Spleen (tissue), 11 donors: ENCODE measurements around the gene UCK2. TPM values are rescaled to one million over a fixed set of nuclear protein-coding genes. Genes with fewer than 3 reads are reported as not detected.
"Not testable (repeated sequence)": the region's sequence is repeated elsewhere in the genome, so short reads cannot be mapped to it uniquely, and the experiment has no call there.

ENCODE experiments used
- DNase-seq: peaks from one replicate; pipeline ENCODE4 v3.0.0-alpha.2; 2020
- H3K27ac ChIP-seq, 8 donors: fragments of 200-600 bp; sonication (generic) in 7 of 8; 1 replicate in 4 of 8; 2 replicates in 4 of 8; pipeline versions ENCODE4 v1.5.0 to v1.8.0; 2016 to 2021; ENCODE audit warnings: inconsistent platforms in 4 of 8, mild to moderate bottlenecking in 4 of 8, moderate library complexity in 1 of 8
- H3K27me3 ChIP-seq, 7 donors: fragments of 200-600 bp; sonication (generic) in 6 of 7; replicated peaks in 1 of 7; 1 replicate in 4 of 7; 2 replicates in 3 of 7; pipeline versions ENCODE4 v1.5.0 to v1.8.0; 2016 to 2021; ENCODE audit warnings: inconsistent platforms in 3 of 7, mild to moderate bottlenecking in 1 of 7
- H3K36me3 ChIP-seq, 6 donors: fragments of 200-600 bp; sonication (generic) in 5 of 6; 1 replicate in 4 of 6; 2 replicates in 2 of 6; pipeline versions ENCODE4 v1.5.0 to v1.8.0; 2016 to 2021; ENCODE audit warnings: inconsistent platforms in 2 of 6
- H3K4me1 ChIP-seq, 6 donors: fragments of 200-600 bp; sonication (generic) in 5 of 6; 1 replicate in 3 of 6; 2 replicates in 3 of 6; pipeline versions ENCODE4 v1.5.0 to v1.8.0; 2016 to 2021; ENCODE audit warnings: inconsistent platforms in 3 of 6
- H3K4me3 ChIP-seq, 8 donors: fragments of 200-600 bp; sonication (generic) in 7 of 8; 1 replicate in 4 of 8; 2 replicates in 4 of 8; pipeline versions ENCODE4 v1.5.0 to v1.8.0; 2016 to 2021; ENCODE audit warnings: inconsistent platforms in 4 of 8, mild to moderate bottlenecking in 4 of 8, moderate library complexity in 2 of 8
- H3K9me3 ChIP-seq, 8 donors: fragments of 200-600 bp; sonication (generic) in 7 of 8; 1 replicate in 4 of 8; 2 replicates in 4 of 8; pipeline versions ENCODE4 v1.5.0 to v1.8.0; 2016 to 2021; ENCODE audit warnings: inconsistent platforms in 4 of 8
- CTCF ChIP-seq, 11 experiments: fragments of 200-600 bp in 7 of 11; fragments of 450-650 bp in 4 of 11; sonication (generic) in 4 of 11; IDR thresholded peaks in 8 of 11; conservative IDR thresholded peaks in 3 of 11; 1 replicate in 7 of 11; 2 replicates in 4 of 11; pipeline versions ENCODE4 v1.4.0 to v1.8.0; 2016 to 2021; ENCODE audit warnings: antibody characterized with exemption in 11 of 11, inconsistent platforms in 4 of 11, mild to moderate bottlenecking in 1 of 11
- POLR2A ChIP-seq, 3 donors: fragments of 450-650 bp; IDR thresholded peaks; one replicate each; pipeline ENCODE4 v1.5.1; 2017; ENCODE audit warnings: antibody characterized with exemption in 3 of 3, mild to moderate bottlenecking in 1 of 3
- POLR2AphosphoS5 ChIP-seq, 3 donors: sonication (generic); formaldehyde crosslinking; IDR thresholded peaks; one replicate each; pipeline ENCODE4 v1.5.1; 2017; ENCODE audit warnings: antibody characterized with exemption in 3 of 3
- WGBS, 5 donors: extraction: QIAGEN DNeasy Blood & Tissue Kit in 3 of 5; methylation state at CpG; one replicate each; pipeline versions ENCODE4 v1.1.5 to v1.1.7; 2013 to 2018; 5-methylcytosine and 5-hydroxymethylcytosine counted together
- intact Hi-C: fragments of 100-400 bp; cut with DNase I; formaldehyde crosslinking; loops from one replicate; pipeline ENCODE4 v1.15.0; 2023; ENCODE audit warnings: low total_unique reads
- polyA plus RNA-seq, 3 donors: library from polyadenylated mRNA; stranded (reverse); fragments of 200-250 nt; gene quantifications; one replicate each; pipeline ENCODE4 v1.2.1, GENCODE V29; 2013
- total RNA-seq, 7 donors: library from RNA; depleted of rRNA in 3 of 7; stranded (reverse); fragments of >200 nt in 3 of 7; fragmentation: NEBNext Ultra II Directional in 4 of 7; extraction: Animal tissue kit (Norgen Biotek cat#: 25700) in 4 of 7; gene quantifications; one replicate each; pipeline versions ENCODE4 v1.1.0 to v1.2.1, GENCODE V29; 2016 to 2021
- donor health status: healthy with polysubstance abuse.
- donor health status: DM: no; HTN: no; CAD: no; lungs with moderate emphysema.
- donor health status: DM: no; HTN: no; CAD: no.
- donor health status: Bipolar disorder and iron deficiency.
- donor health status: healthy.
- donor health status: DM: no; HTN: no; CAD: no.
- donor health status: DM: yes; HTN: yes; CAD: no.

Gene UCK2
- total and polyA plus RNA-seq, 10 donors, result 9.8 to 18.3 (median 16.0) TPM

GRCh38 chr1:165795894-165796293 lies 31.5 kb upstream of the UCK2 start:
- no peak for DNase-seq
- no peak overlapping the region for H3K4me3 ChIP-seq
- H3K27ac ChIP-seq, result no peak overlapping the region
- TF ChIP-seq CTCF (IDR thresholded peaks at IDR 0.05 in 8 of 11, conservative IDR thresholded peaks at IDR 0.05 in 3 of 11) (no peak), POLR2A (IDR thresholded peaks at IDR 0.05) (no peak), POLR2AphosphoS5 (IDR thresholded peaks at IDR 0.05) (no peak)
- H3K9me3 ChIP-seq, result peaks cover 0 to 13% (median 7%) of the 10 kb centered on the region in 8 donors
- 79 to 87% (median 82%) methylated on average over 2 of the region's 2 CpGs for WGBS, 5 donors
- no peaks in the 10 kb centered on the region for H3K4me1 ChIP-seq
- intact Hi-C loops, result no loop called here
- no peaks in the 10 kb centered on the region for H3K36me3 ChIP-seq
- peaks cover 0 to 4% (median 0%) of the 10 kb centered on the region in 7 donors for H3K27me3 ChIP-seq

- DNase-seq, result no peak
- TF ChIP-seq CTCF (IDR thresholded peaks at IDR 0.05 in 8 of 11, conservative IDR thresholded peaks at IDR 0.05 in 3 of 11) (no peak), POLR2AphosphoS5 (IDR thresholded peaks at IDR 0.05) (no peak), POLR2A (IDR thresholded peaks at IDR 0.05) (no peak)
- H3K4me1 ChIP-seq, result no peaks in the 10 kb centered on the region
- H3K27ac ChIP-seq, result no peak overlapping the region
- intact Hi-C loops, result no loop called here
- H3K27me3 ChIP-seq, result no peaks in the 10 kb centered on the region
- H3K9me3 ChIP-seq, result peaks cover 0 to 13% (median 7%) of the 10 kb centered on the region in 8 donors
- no peaks in the 10 kb centered on the region for H3K36me3 ChIP-seq
- no peak overlapping the region for H3K4me3 ChIP-seq
Observed at GRCh38 chr1:165799387-165799786, 28.0 kb upstream of the UCK2 start.

- H3K9me3 ChIP-seq, DNase-seq, H3K4me1 ChIP-seq, H3K4me3 ChIP-seq, H3K36me3 ChIP-seq, intact Hi-C loops, H3K27ac ChIP-seq, H3K27me3 ChIP-seq: not testable (repeated sequence)
- WGBS, 5 donors, result 75 to 95% (median 83%) methylated on average over 1 of the region's 1 CpG
Observed at GRCh38 chr1:165804513-165804912, 22.9 kb upstream of the UCK2 start.

GRCh38 chr1:165807613-165808012 lies 19.8 kb upstream of the UCK2 start:
- H3K27ac ChIP-seq, result no peak overlapping the region

More at GRCh38 chr1:165807613-165808012, 19.8 kb upstream of the UCK2 start:
- Histone ChIP-seq H3K27me3 (no peaks in the 10 kb centered on the region), H3K36me3 (no peaks in the 10 kb centered on the region), H3K4me3 (no peak overlapping the region), H3K9me3 (no peaks in the 10 kb centered on the region), H3K4me1 (no peaks in the 10 kb centered on the region)
- DNase-seq, result no peak
- intact Hi-C loops, result no loop called here
- TF ChIP-seq CTCF (IDR thresholded peaks at IDR 0.05 in 8 of 11, conservative IDR thresholded peaks at IDR 0.05 in 3 of 11), result no peak
- no peak for TF ChIP-seq POLR2AphosphoS5 (IDR thresholded peaks at IDR 0.05)
- no peak for TF ChIP-seq POLR2A (IDR thresholded peaks at IDR 0.05)
